Central memory CD8-positive, alpha-beta T cell (primary cell): ENCODE measurements around the gene RGS3.

Experiments
- ATAC-seq: fragments of 150-1000 bp; cut with Tn5 transposase; replicated peaks from 2 replicates; pipeline ENCODE4 v1.10.0; 2022; ENCODE audit warnings: mild to moderate bottlenecking, moderate FRiP score, moderate number of reproducible peaks; ENCODE audit not compliant: poor library complexity, severe bottlenecking; ENCODE audit errors: extremely low read depth
- DNase-seq, 2 donors: peaks; one replicate each; pipeline ENCODE4 v3.0.0; 2021; ENCODE audit warnings: low spot score in 2 of 2
- H3K27ac Mint-ChIP-seq: one replicate; pipeline ENCODE4 v1.8.0; 2022; ENCODE audit warnings: low read depth, mild to moderate bottlenecking, moderate library complexity, mixed read lengths
- H3K27me3 Mint-ChIP-seq: one replicate; pipeline ENCODE4 v1.8.0; 2022; ENCODE audit warnings: mixed read lengths
- H3K36me3 Mint-ChIP-seq: one replicate; pipeline ENCODE4 v1.8.0; 2022; ENCODE audit warnings: mild to moderate bottlenecking, moderate library complexity, mixed read lengths; ENCODE audit not compliant: insufficient read depth
- H3K4me1 Mint-ChIP-seq: one replicate; pipeline ENCODE4 v1.8.0; 2022; ENCODE audit warnings: mixed read lengths
- H3K4me3 Mint-ChIP-seq: one replicate; pipeline ENCODE4 v1.8.0; 2022; ENCODE audit warnings: mild to moderate bottlenecking, moderate library complexity, mixed read lengths
- H3K9me3 Mint-ChIP-seq: one replicate; pipeline ENCODE4 v1.8.0; 2022; ENCODE audit warnings: mixed read lengths

Gene RGS3

GRCh38 chr9:113499153-113499875 is 35.8 kb downstream of the RGS3 start:
- Mint-ChIP-seq H3K36me3 (no peaks in the 10 kb centered on the region), H3K9me3 (no peaks in the 10 kb centered on the region), H3K4me3 (no peak overlapping the region), H3K27ac (no peak overlapping the region), H3K4me1 (peaks cover 12% of the 10 kb centered on the region), H3K27me3 (no peaks in the 10 kb centered on the region)
- no peak for ATAC-seq
- no peak for DNase-seq

- DNase-seq (no peak), ATAC-seq (no peak)
- Mint-ChIP-seq H3K9me3 (no peaks in the 10 kb centered on the region), H3K36me3 (no peaks in the 10 kb centered on the region), H3K27me3 (no peaks in the 10 kb centered on the region), H3K27ac (no peak overlapping the region), H3K4me1 (peaks cover 12% of the 10 kb centered on the region), H3K4me3 (no peak overlapping the region)
These were observed 36.5 kb downstream of the RGS3 start for GRCh38 chr9:113499876-113500497.

GRCh38 chr9:113501129-113501686 is 37.7 kb downstream of the RGS3 start:
- Mint-ChIP-seq H3K27me3 (no peaks in the 10 kb centered on the region), H3K4me3 (no peak overlapping the region), H3K9me3 (no peaks in the 10 kb centered on the region), H3K4me1 (peaks cover 12% of the 10 kb centered on the region), H3K27ac (no peak overlapping the region), H3K36me3 (no peaks in the 10 kb centered on the region)
- ATAC-seq, result no peak
- no peak for DNase-seq

- Mint-ChIP-seq H3K9me3 (no peaks in the 10 kb centered on the region), H3K36me3 (no peaks in the 10 kb centered on the region), H3K4me1 (peaks cover 12% of the 10 kb centered on the region), H3K27me3 (no peaks in the 10 kb centered on the region), H3K4me3 (no peak overlapping the region), H3K27ac (no peak overlapping the region)
- ATAC-seq (no peak), DNase-seq (no peak)
These were observed 38.3 kb downstream of the RGS3 start for GRCh38 chr9:113501852-113502251.

GRCh38 chr9:113502427-113503034 is 39.0 kb downstream of the RGS3 start:
- no peaks in the 10 kb centered on the region for H3K36me3 Mint-ChIP-seq
- no peak overlapping the region for H3K4me3 Mint-ChIP-seq
- no peak overlapping the region for H3K27ac Mint-ChIP-seq
- H3K27me3 Mint-ChIP-seq, result no peaks in the 10 kb centered on the region
- no peaks in the 10 kb centered on the region for H3K9me3 Mint-ChIP-seq
- DNase-seq (no peak), ATAC-seq (no peak)
- H3K4me1 Mint-ChIP-seq, result peaks cover 17% of the 10 kb centered on the region

GRCh38 chr9:113503131-113503541 is 39.6 kb downstream of the RGS3 start:
- DNase-seq, result no peak
- Mint-ChIP-seq H3K9me3 (no peaks in the 10 kb centered on the region), H3K36me3 (no peaks in the 10 kb centered on the region), H3K27ac (peak overlapping the region; percentile 79), H3K4me1 (peaks cover 17% of the 10 kb centered on the region), H3K4me3 (no peak overlapping the region), H3K27me3 (no peaks in the 10 kb centered on the region)
- no peak for ATAC-seq

GRCh38 chr9:113503613-113504211 is 40.2 kb downstream of the RGS3 start:
- H3K9me3 Mint-ChIP-seq, result no peaks in the 10 kb centered on the region
- no peaks in the 10 kb centered on the region for H3K36me3 Mint-ChIP-seq
- ATAC-seq, result no peak
- no peaks in the 10 kb centered on the region for H3K27me3 Mint-ChIP-seq
- peaks cover 22% of the 10 kb centered on the region for H3K4me1 Mint-ChIP-seq
- H3K4me3 Mint-ChIP-seq, result no peak overlapping the region
- H3K27ac Mint-ChIP-seq, result peak overlapping the region; percentile 79
- no peak for DNase-seq

GRCh38 chr9:113504725-113505590 is 41.4 kb downstream of the RGS3 start:
- Mint-ChIP-seq H3K4me1 (peaks cover 14% of the 10 kb centered on the region), H3K36me3 (no peaks in the 10 kb centered on the region), H3K4me3 (no peak overlapping the region), H3K27me3 (no peaks in the 10 kb centered on the region), H3K27ac (peak overlapping the region; percentile 35), H3K9me3 (no peaks in the 10 kb centered on the region)
- DNase-seq (no peak), ATAC-seq (no peak)

- Mint-ChIP-seq H3K27ac (no peak overlapping the region), H3K9me3 (no peaks in the 10 kb centered on the region), H3K4me3 (no peak overlapping the region), H3K36me3 (no peaks in the 10 kb centered on the region), H3K27me3 (no peaks in the 10 kb centered on the region), H3K4me1 (peaks cover 18% of the 10 kb centered on the region)
- DNase-seq, result no peak
- no peak for ATAC-seq
These were observed 42.6 kb downstream of the RGS3 start for GRCh38 chr9:113506090-113506589.

GRCh38 chr9:113507256-113507655 is 43.7 kb downstream of the RGS3 start:
- Mint-ChIP-seq H3K27me3 (no peaks in the 10 kb centered on the region), H3K36me3 (no peaks in the 10 kb centered on the region), H3K4me3 (no peak overlapping the region), H3K4me1 (peaks cover 29% of the 10 kb centered on the region), H3K27ac (no peak overlapping the region), H3K9me3 (no peaks in the 10 kb centered on the region)
- ATAC-seq (no peak), DNase-seq (no peak)

GRCh38 chr9:113508111-113508749 is 44.7 kb downstream of the RGS3 start:
- ATAC-seq (no peak), DNase-seq (no peak)
- H3K36me3 Mint-ChIP-seq, result no peaks in the 10 kb centered on the region
- H3K9me3 Mint-ChIP-seq, result no peaks in the 10 kb centered on the region
- no peaks in the 10 kb centered on the region for H3K27me3 Mint-ChIP-seq
- peaks cover 39% of the 10 kb centered on the region for H3K4me1 Mint-ChIP-seq
- H3K4me3 Mint-ChIP-seq, result no peak overlapping the region
- no peak overlapping the region for H3K27ac Mint-ChIP-seq
